ENCODE data around the gene HHIPL2.
"Not testable (repeated sequence)": the region's sequence is repeated elsewhere in the genome, so short reads cannot be mapped to it uniquely, and the experiment has no call there.

Gene HHIPL2

GRCh38 chr1:222487774-222488173 is 60.1 kb downstream of the HHIPL2 start:
- H3K27me3 ChIP-seq (ENCODE audit: insufficient read depth, low read length); H3K27ac ChIP-seq (ENCODE audit: low read depth, low read length); H3K9ac ChIP-seq (ENCODE audit: low read depth, low read length); H3K4me1 ChIP-seq (ENCODE audit: insufficient read depth, low read length); H3K9me3 ChIP-seq (ENCODE audit: insufficient read depth, low read depth, low read length); H3K4me3 ChIP-seq (ENCODE audit: low read length); H3K36me3 ChIP-seq (ENCODE audit: insufficient read depth, low read length): not testable (repeated sequence)
- WGBS, result no CpG with 5 or more reads among the region's 27 CpGs

- H3K27ac ChIP-seq (ENCODE audit: low read depth, low read length); H3K4me3 ChIP-seq (ENCODE audit: low read length); H3K9ac ChIP-seq (ENCODE audit: low read depth, low read length); H3K4me1 ChIP-seq (ENCODE audit: insufficient read depth, low read length); H3K36me3 ChIP-seq (ENCODE audit: insufficient read depth, low read length); H3K9me3 ChIP-seq (ENCODE audit: insufficient read depth, low read depth, low read length); H3K27me3 ChIP-seq (ENCODE audit: insufficient read depth, low read length): not testable (repeated sequence)
- 92% methylated on average over 2 of the region's 4 CpGs for WGBS
These were observed 63.9 kb downstream of the HHIPL2 start for GRCh38 chr1:222484005-222484404.

DNA sequence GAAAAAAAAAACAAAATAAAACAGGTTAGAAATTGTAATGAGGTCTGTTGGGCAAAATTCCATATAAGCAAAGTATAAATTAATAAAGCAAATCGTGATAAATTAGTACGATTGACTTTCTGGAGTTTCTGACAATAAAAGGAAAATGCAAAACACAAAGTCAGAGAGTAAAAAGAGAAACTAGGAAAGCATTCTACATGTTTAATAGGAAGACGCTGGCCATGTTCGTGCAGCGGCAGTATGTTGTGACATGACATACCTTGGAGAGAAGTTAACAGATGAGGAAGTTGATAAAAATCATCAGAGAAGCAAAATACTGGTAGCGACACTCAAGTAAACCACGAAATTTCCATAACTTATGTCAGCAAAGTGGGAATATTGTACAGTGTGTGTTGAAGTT is 68.3 kb downstream of the HHIPL2 start:
- H3K27ac ChIP-seq (ENCODE audit: low read depth, low read length); H3K9me3 ChIP-seq (ENCODE audit: insufficient read depth, low read depth, low read length); H3K27me3 ChIP-seq (ENCODE audit: insufficient read depth, low read length); H3K4me3 ChIP-seq (ENCODE audit: low read length); H3K4me1 ChIP-seq (ENCODE audit: insufficient read depth, low read length); H3K36me3 ChIP-seq (ENCODE audit: insufficient read depth, low read length); H3K9ac ChIP-seq (ENCODE audit: low read depth, low read length): not testable (repeated sequence)
- WGBS, result 92% methylated on average over 2 of the region's 7 CpGs

GRCh38 chr1:222476436-222476835 is 71.5 kb downstream of the HHIPL2 start:
- H3K4me3 ChIP-seq (ENCODE audit: low read length); H3K27me3 ChIP-seq (ENCODE audit: insufficient read depth, low read length); H3K4me1 ChIP-seq (ENCODE audit: insufficient read depth, low read length); H3K9me3 ChIP-seq (ENCODE audit: insufficient read depth, low read depth, low read length); H3K27ac ChIP-seq (ENCODE audit: low read depth, low read length); H3K9ac ChIP-seq (ENCODE audit: low read depth, low read length); H3K36me3 ChIP-seq (ENCODE audit: insufficient read depth, low read length): not testable (repeated sequence)
- WGBS, result 94% methylated on average over 5 of the region's 5 CpGs

DNA sequence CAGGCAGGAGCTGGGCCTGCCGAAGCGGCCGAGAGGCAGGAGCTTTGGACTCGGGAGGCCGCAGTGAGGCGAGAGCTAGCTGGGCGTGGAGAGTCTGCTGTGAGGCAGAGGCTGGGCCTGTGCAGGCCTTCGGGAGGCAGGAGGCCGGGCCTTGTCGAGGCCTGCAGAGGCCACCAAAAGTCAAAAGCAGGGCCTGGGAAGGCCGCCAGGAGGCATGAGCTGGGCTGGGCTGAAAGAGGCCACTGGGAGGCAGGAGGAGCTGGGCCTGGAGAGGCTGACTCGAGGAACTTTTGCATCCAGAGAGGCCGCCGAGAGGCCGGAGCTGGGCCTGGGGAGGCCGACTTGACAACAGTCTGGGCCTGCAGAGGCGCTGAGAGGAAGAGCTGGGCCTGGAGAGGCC is 74.2 kb downstream of the HHIPL2 start:
- not testable (repeated sequence) for H3K4me3 ChIP-seq (ENCODE audit: low read length); H3K9ac ChIP-seq (ENCODE audit: low read depth, low read length); H3K9me3 ChIP-seq (ENCODE audit: insufficient read depth, low read depth, low read length); H3K36me3 ChIP-seq (ENCODE audit: insufficient read depth, low read length); H3K27me3 ChIP-seq (ENCODE audit: insufficient read depth, low read length); H3K4me1 ChIP-seq (ENCODE audit: insufficient read depth, low read length); H3K27ac ChIP-seq (ENCODE audit: low read depth, low read length)
- WGBS, result 96% methylated on average over 17 of the region's 17 CpGs

DNA sequence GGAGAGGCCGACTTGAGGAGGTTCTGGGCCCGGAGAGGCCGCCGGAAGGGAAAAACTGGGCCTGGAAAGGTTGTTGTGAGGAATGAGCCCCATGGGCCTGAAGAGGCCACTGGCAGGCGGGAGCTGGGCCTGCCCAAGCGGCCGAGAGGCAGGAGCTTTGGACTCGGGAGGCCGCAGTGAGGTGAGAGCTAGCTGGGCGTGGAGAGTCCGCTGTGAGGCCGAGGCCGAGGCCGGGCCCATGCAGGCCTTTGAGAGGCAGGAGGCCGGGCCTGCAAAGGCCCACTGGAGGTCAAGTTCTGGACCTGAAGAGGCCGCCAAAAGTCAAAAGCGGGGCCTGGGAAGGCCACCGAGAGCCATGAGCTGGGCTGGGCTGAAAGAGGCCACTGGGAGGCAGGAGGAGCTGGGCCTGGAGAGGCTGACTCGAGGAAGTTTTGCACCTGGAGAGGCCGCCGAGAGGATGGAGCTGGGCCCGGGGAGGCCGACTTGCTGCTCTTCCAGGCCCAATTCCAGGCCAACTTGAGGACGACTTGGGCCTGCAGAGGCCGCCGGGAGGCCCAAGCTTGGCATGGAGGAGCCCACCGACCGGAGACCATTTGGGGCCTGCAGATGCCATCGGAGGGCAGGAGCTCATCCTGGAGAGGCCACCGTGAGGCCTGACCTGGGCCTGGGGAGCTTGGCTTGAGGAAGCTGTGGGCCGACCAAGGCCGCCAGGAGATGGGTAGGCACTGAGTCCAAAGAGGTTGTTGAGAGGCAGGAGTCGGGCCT is 74.9 kb downstream of the HHIPL2 start:
- H3K9me3 ChIP-seq (ENCODE audit: insufficient read depth, low read depth, low read length); H3K4me3 ChIP-seq (ENCODE audit: low read length); H3K27me3 ChIP-seq (ENCODE audit: insufficient read depth, low read length); H3K4me1 ChIP-seq (ENCODE audit: insufficient read depth, low read length); H3K27ac ChIP-seq (ENCODE audit: low read depth, low read length); H3K36me3 ChIP-seq (ENCODE audit: insufficient read depth, low read length); H3K9ac ChIP-seq (ENCODE audit: low read depth, low read length): not testable (repeated sequence)
- 96% methylated on average over 32 of the region's 33 CpGs for WGBS
